Left ventricle myocardium inferior (tissue), 1 donor: ENCODE results near the gene KLF6. TPM values are rescaled to one million over a fixed set of nuclear protein-coding genes. Genes with fewer than 3 reads are reported as not detected.

Experiments used
- DNase-seq: peaks from one replicate; pipeline ENCODE4 v3.0.0-alpha.2; 2020
- H3K27ac ChIP-seq: fragments of 200-600 bp; replicated peaks from 2 replicates; pipeline ENCODE4 v1.8.0; 2021
- H3K27me3 ChIP-seq: fragments of 200-600 bp; 2 replicates; pipeline ENCODE4 v1.8.0; 2021; ENCODE audit warnings: low read depth
- H3K36me3 ChIP-seq: fragments of 200-600 bp; 2 replicates; pipeline ENCODE4 v1.8.0; 2021
- H3K4me1 ChIP-seq: fragments of 200-600 bp; 2 replicates; pipeline ENCODE4 v1.8.0; 2021
- H3K4me3 ChIP-seq: fragments of 200-600 bp; 2 replicates; pipeline ENCODE4 v1.8.0; 2021; ENCODE audit warnings: mild to moderate bottlenecking, moderate library complexity
- H3K9me3 ChIP-seq: fragments of 200-600 bp; replicated peaks from 2 replicates; pipeline ENCODE4 v1.8.0; 2021
- CTCF ChIP-seq: fragments of 200-600 bp; IDR thresholded peaks from 2 replicates; pipeline ENCODE4 v1.8.0; 2021; ENCODE audit warnings: antibody characterized with exemption, mild to moderate bottlenecking, borderline replicate concordance
- intact Hi-C: fragments of 100-400 bp; cut with micrococcal nuclease; formaldehyde crosslinking; loops from one replicate; pipeline ENCODE4 v1.11.0; 2022
- total RNA-seq: library from RNA; stranded (reverse); fragmentation: NEBNext Ultra II Directional; extraction: Animal tissue kit (Norgen Biotek cat#: 25700); gene quantifications from one replicate; pipeline ENCODE4 v1.2.1, GENCODE V29; 2021
- donor health status: DM: no; HTN: yes; CAD: no; lungs with severe emphysema.

Gene KLF6
- total RNA-seq, 1 donor from 2014 or later = 43.8 TPM

DNA sequence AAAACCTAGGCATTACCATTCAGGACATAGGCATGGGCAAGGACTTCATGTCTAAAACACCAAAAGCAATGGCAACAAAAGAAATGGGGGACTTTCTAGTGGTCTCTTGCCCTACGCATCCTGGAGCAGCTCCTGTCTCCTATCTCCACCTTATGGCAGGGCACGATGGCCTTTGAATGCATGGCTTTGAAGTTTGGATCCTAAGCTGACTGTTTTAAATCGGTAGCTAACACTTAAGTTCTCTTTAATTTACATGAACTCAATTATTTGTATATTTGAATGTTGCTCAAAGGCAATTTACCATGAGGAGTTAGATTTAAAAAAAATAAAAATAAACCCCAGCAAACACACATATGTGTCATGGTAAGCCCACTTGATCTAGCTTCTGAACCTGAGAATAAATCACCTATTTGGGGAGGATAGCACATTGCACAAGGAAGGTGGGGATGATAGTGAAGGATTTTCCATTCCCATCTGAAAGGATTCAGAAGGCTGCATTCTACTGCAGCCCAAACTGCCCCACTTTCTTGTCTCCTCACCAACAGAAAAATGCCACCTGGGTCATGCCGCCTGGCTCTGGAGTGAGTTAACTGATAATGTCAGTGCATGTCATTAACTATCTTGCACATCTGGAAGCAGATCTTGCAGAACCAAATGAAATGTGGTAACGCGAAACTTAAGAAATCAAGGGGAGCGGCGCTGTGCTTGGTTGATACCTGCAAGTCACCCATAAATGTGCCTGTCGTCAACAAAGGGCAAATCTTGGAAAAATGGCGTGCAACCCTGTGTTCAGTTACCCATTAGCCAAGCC lies 12.4 kb downstream of the KLF6 start:
- Histone ChIP-seq H3K27ac (no peak overlapping the region), H3K27me3 (no peaks in the 10 kb centered on the region), H3K9me3 (no peaks in the 10 kb centered on the region), H3K4me1 (peaks cover 30% of the 10 kb centered on the region), H3K36me3 (peaks cover 21% of the 10 kb centered on the region), H3K4me3 (no peak overlapping the region)
- DNase-seq = no peak
- no peak for TF ChIP-seq CTCF
- intact Hi-C loops = no loop called here

DNA sequence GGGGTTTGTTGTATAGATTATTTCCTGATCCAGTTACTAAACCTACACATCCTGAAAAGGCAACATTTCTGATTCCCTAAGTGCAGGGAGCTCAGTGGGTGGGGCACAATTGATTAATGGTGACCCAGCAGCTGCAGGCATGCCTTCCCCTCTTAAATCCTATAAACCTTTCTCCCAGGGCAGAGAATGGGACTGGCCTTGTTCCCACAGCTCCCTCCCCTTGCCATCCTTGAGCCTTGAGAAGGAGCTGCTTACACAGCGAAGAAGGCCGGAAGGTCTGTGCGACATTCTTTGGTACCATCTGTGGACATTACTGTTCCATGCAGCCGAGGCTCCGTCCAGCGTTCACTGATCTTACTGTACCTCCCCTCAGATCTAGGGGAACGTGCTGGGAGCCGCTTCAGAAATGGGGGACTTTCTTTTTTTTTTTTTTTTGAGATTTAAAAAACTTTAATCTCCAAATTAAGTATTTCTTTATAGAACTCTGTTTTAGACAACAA lies 14.3 kb downstream of the KLF6 start:
- no peak overlapping the region for H3K4me3 ChIP-seq
- no peaks in the 10 kb centered on the region for H3K27me3 ChIP-seq
- DNase-seq = no peak
- no peak for TF ChIP-seq CTCF
- intact Hi-C loops = no loop called here
- no peak overlapping the region for H3K27ac ChIP-seq
- peaks cover 11% of the 10 kb centered on the region for H3K4me1 ChIP-seq
- no peaks in the 10 kb centered on the region for H3K9me3 ChIP-seq
- peaks cover 2% of the 10 kb centered on the region for H3K36me3 ChIP-seq

GRCh38 chr10:3769556-3769955 lies 15.5 kb downstream of the KLF6 start:
- intact Hi-C loops = no loop called here
- H3K9me3 ChIP-seq = no peaks in the 10 kb centered on the region
- peaks cover 1% of the 10 kb centered on the region for H3K4me1 ChIP-seq
- H3K27ac ChIP-seq = no peak overlapping the region
- H3K36me3 ChIP-seq = no peaks in the 10 kb centered on the region
- no peak for DNase-seq
- H3K4me3 ChIP-seq = no peak overlapping the region
- no peak for TF ChIP-seq CTCF
- H3K27me3 ChIP-seq = no peaks in the 10 kb centered on the region

DNA sequence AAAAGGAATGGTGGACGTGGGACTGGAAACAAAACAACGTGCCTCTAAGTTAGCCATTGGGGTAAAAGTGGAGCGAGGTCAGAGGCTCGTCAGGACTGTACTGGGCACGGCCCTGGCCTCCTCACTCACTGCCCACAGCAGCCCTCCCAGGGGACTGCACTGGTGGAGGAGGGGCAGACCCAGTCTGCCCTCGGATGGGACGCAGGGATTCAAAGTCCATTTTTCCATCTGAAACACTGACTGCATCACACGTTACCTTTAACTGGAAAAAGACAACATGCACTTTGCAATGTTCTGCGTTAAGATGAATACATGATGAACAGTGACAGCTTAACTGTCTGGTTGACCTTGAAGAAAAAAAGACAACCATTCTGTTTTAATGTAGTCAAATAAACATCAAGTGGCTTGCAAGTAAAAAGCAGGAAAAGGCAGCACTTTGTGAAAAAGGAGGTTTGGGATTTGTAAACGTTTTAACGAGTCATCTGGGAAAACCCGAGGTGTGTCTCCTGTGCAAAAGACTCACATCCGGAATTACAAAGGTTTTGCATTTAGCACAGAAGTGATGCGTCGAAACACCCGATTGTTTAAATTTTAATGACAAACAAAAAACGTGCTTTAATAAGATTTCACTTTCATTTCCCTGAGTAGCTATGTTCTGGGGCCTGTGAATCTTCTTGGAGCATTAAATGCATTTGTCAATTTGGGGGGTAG lies 18.8 kb downstream of the KLF6 start:
- Histone ChIP-seq H3K36me3 (no peaks in the 10 kb centered on the region), H3K4me1 (peaks cover 9% of the 10 kb centered on the region), H3K4me3 (no peak overlapping the region), H3K27ac (no peak overlapping the region), H3K9me3 (no peaks in the 10 kb centered on the region), H3K27me3 (no peaks in the 10 kb centered on the region)
- DNase-seq = no peak
- no peak for TF ChIP-seq CTCF
- intact Hi-C loops = no loop called here

DNA sequence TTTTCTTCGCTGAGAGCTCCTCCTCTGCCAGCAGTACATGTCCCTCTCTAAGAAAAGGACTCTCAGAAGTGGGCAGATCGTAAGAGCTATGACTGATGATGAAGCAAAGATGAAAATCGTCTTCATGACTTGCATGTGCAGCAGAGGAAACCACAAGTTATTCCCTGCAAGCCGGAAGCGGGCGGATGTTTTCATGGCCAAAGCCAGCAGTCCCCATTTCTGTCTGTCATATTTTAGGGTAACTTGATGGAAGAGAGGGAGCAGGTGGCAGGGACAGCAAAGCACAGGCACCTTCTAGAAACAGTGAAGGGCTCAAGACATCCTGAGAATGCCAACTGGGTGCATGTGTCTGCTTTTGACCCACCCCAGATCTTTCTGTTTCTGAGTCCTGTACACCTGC lies 19.9 kb downstream of the KLF6 start:
- no peak for TF ChIP-seq CTCF
- H3K27me3 ChIP-seq = no peaks in the 10 kb centered on the region
- H3K9me3 ChIP-seq = no peaks in the 10 kb centered on the region
- H3K27ac ChIP-seq = no peak overlapping the region
- intact Hi-C loops = no loop called here
- H3K4me1 ChIP-seq = peaks cover 9% of the 10 kb centered on the region
- no peak for DNase-seq
- no peaks in the 10 kb centered on the region for H3K36me3 ChIP-seq
- H3K4me3 ChIP-seq = no peak overlapping the region
